ENCODE results near the gene TRMT61B. TPM values are rescaled to one million over a fixed set of nuclear protein-coding genes. Genes with fewer than 3 reads are reported as not detected.

The TRMT61B gene
- total and polyA plus RNA-seq, 2 donors from 2014 or later = 14.4 to 18.4 TPM

GRCh38 chr2:28902584-28902983 lies 32.5 kb upstream of the TRMT61B start:
- Histone ChIP-seq H3K4me3 (ENCODE audit: low read length in 3 of 3) (no peak overlapping the region), H3K27ac (ENCODE audit: low read depth in 2 of 2, low read length in 2 of 2) (no peak overlapping the region), H3K36me3 (ENCODE audit: control insufficient read depth in 2 of 3, insufficient read depth in 3 of 3, low read length in 3 of 3) (peaks cover 5 to 28% (median 7%) of the 10 kb centered on the region in 3 donors), H3K9me3 (ENCODE audit: control insufficient read depth in 2 of 3, insufficient read depth in 1 of 3, low read length in 3 of 3) (no peaks in the 10 kb centered on the region), H3K27me3 (ENCODE audit: control insufficient read depth, insufficient read depth, low read length) (no peaks in the 10 kb centered on the region), H3K9ac (ENCODE audit: low read length in 3 of 3) (no peak overlapping the region), H3K4me1 (ENCODE audit: control insufficient read depth in 2 of 3, insufficient read depth in 2 of 3, low read depth in 1 of 3, low read length in 3 of 3) (peaks cover 0 to 6% (median 3%) of the 10 kb centered on the region in 3 donors)
- no peak for TF ChIP-seq CTCF (IDR thresholded peaks at IDR 0.05; ENCODE audit: borderline replicate concordance, extremely low read depth, insufficient read depth)
- FAIRE-seq = no peak
- intact Hi-C loops (cut with DNase I) = no loop called here
- DNase-seq = no peak

- Histone ChIP-seq H3K4me1 (ENCODE audit: control insufficient read depth in 2 of 3, insufficient read depth in 2 of 3, low read depth in 1 of 3, low read length in 3 of 3) (peaks cover 0 to 10% (median 3%) of the 10 kb centered on the region in 3 donors), H3K4me3 (ENCODE audit: low read length in 3 of 3) (no peak overlapping the region), H3K9ac (ENCODE audit: low read length in 3 of 3) (no peak overlapping the region), H3K27ac (ENCODE audit: low read depth in 2 of 2, low read length in 2 of 2) (no peak overlapping the region), H3K9me3 (ENCODE audit: control insufficient read depth in 2 of 3, insufficient read depth in 1 of 3, low read length in 3 of 3) (no peaks in the 10 kb centered on the region), H3K36me3 (ENCODE audit: control insufficient read depth in 2 of 3, insufficient read depth in 3 of 3, low read length in 3 of 3) (peaks cover 3 to 24% (median 4%) of the 10 kb centered on the region in 3 donors), H3K27me3 (ENCODE audit: control insufficient read depth, insufficient read depth, low read length) (no peaks in the 10 kb centered on the region)
- TF ChIP-seq CTCF (IDR thresholded peaks at IDR 0.05; ENCODE audit: borderline replicate concordance, extremely low read depth, insufficient read depth) = no peak
- DNase-seq = no peak
- no peak for FAIRE-seq
- intact Hi-C loops (cut with DNase I) = no loop called here
Observed at GRCh38 chr2:28901841-28902240, 31.7 kb upstream of the TRMT61B start.

- intact Hi-C loops (cut with DNase I) = no loop called here
- Histone ChIP-seq H3K4me1 (ENCODE audit: control insufficient read depth in 2 of 3, insufficient read depth in 2 of 3, low read depth in 1 of 3, low read length in 3 of 3) (peaks cover 0 to 10% (median 3%) of the 10 kb centered on the region in 3 donors), H3K9me3 (ENCODE audit: control insufficient read depth in 2 of 3, insufficient read depth in 1 of 3, low read length in 3 of 3) (no peaks in the 10 kb centered on the region), H3K27me3 (ENCODE audit: control insufficient read depth, insufficient read depth, low read length) (no peaks in the 10 kb centered on the region), H3K36me3 (ENCODE audit: control insufficient read depth in 2 of 3, insufficient read depth in 3 of 3, low read length in 3 of 3) (peaks cover 0 to 18% (median 3%) of the 10 kb centered on the region in 3 donors), H3K4me3 (ENCODE audit: low read length in 3 of 3) (no peak overlapping the region), H3K27ac (ENCODE audit: low read depth in 2 of 2, low read length in 2 of 2) (no peak overlapping the region), H3K9ac (ENCODE audit: low read length in 3 of 3) (no peak overlapping the region)
- TF ChIP-seq CTCF (IDR thresholded peaks at IDR 0.05; ENCODE audit: borderline replicate concordance, extremely low read depth, insufficient read depth) = no peak
- no peak for DNase-seq
- FAIRE-seq = no peak
Observed at GRCh38 chr2:28901202-28901601, 31.1 kb upstream of the TRMT61B start.

- FAIRE-seq (no peak), DNase-seq (no peak)
- H3K9ac ChIP-seq (ENCODE audit: low read length in 3 of 3) = no peak overlapping the region
- no peaks in the 10 kb centered on the region for H3K9me3 ChIP-seq (ENCODE audit: control insufficient read depth in 2 of 3, insufficient read depth in 1 of 3, low read length in 3 of 3)
- no peaks in the 10 kb centered on the region for H3K27me3 ChIP-seq (ENCODE audit: control insufficient read depth, insufficient read depth, low read length)
- H3K4me1 ChIP-seq (ENCODE audit: control insufficient read depth in 2 of 3, insufficient read depth in 2 of 3, low read depth in 1 of 3, low read length in 3 of 3) = peaks cover 0 to 12% (median 3%) of the 10 kb centered on the region in 3 donors
- peaks cover 0 to 7% (median 3%) of the 10 kb centered on the region in 3 donors for H3K36me3 ChIP-seq (ENCODE audit: control insufficient read depth in 2 of 3, insufficient read depth in 3 of 3, low read length in 3 of 3)
- intact Hi-C loops (cut with DNase I) = no loop called here
- no peak for TF ChIP-seq CTCF (IDR thresholded peaks at IDR 0.05; ENCODE audit: borderline replicate concordance, extremely low read depth, insufficient read depth)
- no peak overlapping the region for H3K4me3 ChIP-seq (ENCODE audit: low read length in 3 of 3)
- H3K27ac ChIP-seq (ENCODE audit: low read depth in 2 of 2, low read length in 2 of 2) = no peak overlapping the region
Observed at GRCh38 chr2:28898048-28898447, 27.9 kb upstream of the TRMT61B start.

Data from kidney (tissue), 14 donors.